ENCODE data around the gene TMED7.
"Not testable (repeated sequence)": the region's sequence is repeated elsewhere in the genome, so short reads cannot be mapped to it uniquely, and the experiment has no call there.

Gene TMED7

DNA sequence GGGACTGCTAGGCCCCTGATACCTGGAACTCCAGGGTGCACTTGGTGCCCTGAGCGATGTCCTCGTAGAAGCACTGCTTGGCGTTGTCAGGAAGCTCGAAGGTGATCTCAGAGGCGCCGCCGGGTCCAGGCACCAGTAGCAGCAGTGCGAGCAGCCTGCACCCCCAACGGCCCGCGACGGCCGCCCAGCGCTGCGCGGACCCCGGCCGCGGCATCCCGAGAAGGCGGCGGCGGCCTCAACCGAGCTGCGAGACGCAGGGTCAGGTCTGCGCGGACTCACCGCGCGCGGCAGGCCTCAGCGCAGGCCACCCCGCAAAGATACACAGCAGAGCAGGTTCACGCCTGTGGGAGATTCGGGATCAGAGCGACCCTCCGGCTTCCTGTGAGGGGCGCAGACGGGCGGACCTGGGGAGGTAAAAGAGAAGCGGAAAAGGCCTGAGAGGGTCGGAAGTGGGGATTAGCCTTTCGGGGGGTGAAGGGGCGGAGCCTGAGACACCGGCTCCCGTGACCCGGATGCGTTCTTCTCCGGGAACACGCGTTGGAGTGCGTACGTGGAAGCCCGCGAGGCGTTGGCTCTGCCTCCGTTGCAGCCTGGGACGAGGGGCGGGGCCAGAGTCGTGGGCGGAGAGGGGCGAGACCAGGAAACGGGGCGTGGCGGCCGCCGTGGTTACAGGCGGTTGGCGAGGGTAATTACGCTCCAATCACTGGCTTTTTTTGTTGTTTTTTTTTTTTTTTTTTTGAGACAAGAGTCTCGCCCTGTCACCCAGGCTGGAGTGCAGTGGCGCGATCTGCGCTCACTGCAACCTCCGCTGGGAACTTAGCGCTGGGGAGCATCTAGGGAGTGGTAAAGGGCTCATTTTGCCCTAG, at the start of gene TMED7:
Gene TMED7 (minus strand): TSS at position 458 of the 866 bp plus-strand sequence. CDS start 244 bp downstream, at position 214.
- DNase-seq, result peak; percentile 96

DNA sequence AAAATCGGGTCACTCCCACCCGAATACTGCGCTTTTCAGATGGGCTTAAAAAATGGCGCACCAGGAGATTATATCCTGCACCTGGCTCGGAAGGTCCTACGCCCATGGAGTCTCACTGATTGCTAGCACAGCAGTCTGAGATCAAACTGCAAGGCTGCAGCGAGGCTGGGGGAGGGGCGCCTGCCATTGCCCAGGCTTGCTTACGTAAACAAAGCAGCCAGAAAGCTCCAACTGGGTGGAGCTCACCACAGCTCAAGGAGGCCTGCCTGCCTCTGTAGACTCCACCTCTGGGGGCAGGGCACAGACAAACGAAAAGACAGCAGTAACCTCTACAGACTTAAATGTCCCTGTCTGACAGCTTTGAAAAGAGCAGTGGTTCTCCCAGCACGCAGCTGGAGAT, 48.9 kb upstream of the TMED7 start:
- not testable (repeated sequence) for DNase-seq

DNA sequence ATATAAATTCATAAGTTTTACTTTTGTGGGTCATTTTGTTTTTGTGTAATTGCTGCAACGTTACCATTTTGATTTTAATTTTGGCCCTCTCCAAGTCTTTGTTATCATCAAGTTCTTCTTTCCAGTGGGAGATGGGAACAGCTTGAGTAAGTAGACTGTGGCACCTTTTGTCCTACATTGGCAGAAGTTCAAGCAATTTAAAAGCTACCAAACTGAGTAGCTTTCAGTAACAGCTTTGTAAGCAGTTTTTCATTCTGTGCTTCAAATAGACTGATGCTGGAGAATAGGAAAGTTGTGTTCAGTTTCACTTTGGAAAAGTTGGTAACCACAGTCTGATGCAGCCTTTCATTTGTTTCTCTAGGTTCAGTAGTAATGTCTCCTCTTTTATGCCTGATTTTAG, 47.8 kb upstream of the TMED7 start:
- DNase-seq, result no peak

DNA sequence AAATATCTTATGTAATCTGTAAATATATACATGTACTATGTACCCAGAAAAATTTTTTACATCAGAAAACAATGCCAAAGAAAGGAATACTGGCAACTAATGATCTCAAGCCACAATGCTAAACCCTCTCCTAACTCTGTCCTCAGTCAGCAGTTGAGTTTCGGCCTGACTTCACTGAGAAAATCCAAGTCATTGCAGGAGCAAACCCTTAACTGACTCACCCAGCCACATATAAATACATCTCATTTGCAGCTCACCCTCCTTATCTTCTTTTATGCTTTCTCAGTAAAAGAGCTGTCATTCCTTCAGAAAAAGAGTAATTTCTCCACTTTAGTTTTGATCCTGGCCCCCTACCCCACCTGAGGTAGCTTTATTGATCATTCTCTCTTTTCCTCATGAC, 46.1 kb upstream of the TMED7 start:
- no peak for DNase-seq

DNA sequence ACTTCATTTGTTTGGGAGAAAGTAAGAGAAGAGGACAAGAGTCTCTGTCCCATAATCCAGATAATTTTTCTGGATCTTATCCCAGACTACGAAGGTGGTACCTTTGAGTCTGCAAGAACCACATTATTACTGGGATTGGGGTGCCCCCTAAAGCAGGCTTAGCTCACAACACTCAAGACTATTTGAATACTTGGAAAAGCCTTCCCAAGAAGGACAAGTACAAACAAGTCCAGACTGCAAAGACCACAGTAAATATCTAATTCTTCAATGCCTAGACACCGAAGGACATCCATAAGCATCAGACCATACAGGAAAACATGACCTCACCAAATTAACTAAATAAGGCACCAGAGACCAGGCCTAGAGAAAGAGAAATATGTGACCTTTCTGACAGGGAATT, 40.2 kb upstream of the TMED7 start:
- DNase-seq, result no peak

DNA sequence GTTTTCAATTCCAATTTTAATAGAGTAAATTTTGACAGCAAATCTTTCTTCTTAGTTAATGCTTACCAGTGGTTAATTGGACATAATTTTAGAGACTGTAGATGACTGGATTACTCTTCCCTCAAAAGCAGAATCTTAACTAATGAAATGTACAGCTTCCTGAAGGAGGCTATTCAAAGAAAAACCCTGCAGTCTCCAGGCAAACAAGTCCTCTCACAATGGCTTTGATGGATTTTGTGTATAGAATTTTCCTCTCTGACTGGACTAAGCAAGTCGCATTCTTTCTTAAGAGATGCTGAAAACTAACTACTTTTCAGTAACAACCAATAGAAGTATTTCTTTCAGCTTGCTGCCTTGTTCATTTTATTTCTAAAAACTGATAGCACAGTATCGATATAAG, 35.7 kb upstream of the TMED7 start:
- no peak for DNase-seq

DNA sequence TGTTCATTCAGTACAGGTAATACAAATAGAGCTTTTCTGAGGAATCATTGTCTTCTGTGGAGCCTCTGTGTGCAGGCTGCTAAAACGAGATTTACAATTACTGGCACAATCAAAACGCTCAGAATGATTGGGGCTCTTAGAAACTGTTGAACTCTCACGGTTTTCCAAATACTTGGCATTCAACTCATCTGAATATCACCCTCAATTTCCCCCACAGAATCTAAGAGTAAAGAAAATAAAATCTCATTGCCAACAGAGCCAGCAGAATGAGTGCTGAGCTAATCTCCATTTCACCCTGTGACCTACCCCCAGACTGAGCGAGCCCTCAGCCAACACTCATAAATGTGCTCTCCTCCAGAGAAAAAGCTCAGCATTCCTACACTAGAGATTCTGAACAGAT, 35.3 kb upstream of the TMED7 start:
- no peak for DNase-seq

DNA sequence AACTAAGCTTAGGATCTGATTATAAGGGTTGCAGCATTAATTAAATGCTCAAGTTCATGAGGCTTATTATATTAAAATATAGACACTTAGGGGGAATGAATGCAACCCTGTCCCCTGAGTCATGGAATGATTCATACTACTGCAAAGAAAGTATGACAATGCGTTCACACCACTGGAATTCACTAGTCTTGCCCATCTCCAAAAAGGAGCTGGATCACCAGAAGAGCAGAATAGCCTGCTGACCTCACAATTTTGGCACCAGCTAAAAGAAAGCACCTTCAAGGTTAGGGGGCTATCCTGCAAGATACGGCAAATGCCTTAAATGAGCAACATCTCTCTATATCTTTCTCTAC, 32.0 kb upstream of the TMED7 start:
- DNase-seq, result no peak

DNA sequence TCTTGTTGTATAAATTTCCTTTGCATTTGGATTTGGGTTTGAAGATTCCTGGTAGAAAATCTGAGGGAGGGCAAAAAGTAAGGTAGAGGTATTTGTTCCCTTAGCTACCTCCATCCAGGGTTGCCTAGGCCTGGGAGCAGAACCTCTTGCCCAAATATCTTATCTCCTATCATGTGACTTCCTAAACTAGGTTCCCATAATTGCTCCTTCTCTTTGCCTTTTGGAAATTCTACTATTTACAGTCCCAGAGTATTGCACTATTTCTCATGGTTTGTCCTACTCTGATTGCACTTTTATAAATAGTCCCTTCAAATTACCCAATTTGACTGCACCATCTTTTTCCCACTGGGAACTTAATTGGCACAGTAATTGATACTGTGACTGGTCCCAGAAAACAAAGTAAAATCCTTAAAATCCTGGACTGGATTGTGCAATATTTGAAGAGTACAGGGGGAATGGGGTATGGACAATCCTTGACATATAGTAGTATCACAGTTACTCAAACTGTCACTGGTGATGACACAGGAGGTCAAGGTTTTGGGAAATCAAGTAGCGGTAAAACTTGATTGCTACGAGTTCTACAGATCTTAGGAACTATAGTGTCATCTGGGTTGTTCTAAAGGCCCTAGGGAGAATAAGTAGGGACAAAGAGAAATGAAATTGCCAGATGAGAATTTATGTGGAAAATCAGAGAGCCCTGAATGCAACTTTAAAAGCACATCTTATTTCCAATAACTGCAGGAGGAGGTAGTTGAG, 31.5 kb upstream of the TMED7 start:
- no peak for DNase-seq

DNA sequence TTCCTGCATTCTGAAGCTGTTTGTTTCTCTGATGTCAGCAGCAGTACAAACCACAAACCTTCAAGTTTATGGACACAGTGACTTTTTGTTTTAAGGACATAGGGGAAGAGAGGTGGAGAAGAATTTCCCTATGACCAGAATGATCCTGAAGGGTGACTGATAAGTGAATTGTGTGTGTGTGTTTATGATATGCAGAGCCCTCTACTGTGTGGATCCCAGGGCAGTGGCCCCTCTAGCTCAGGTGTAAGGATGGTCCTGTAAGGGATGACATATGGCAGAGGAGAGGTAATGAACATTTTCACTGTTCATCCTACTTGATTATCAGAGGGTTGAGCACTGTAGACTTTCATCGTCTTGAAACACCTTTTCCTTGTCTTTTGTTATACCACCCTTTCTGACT, 30.6 kb upstream of the TMED7 start:
- no peak for DNase-seq

DNA sequence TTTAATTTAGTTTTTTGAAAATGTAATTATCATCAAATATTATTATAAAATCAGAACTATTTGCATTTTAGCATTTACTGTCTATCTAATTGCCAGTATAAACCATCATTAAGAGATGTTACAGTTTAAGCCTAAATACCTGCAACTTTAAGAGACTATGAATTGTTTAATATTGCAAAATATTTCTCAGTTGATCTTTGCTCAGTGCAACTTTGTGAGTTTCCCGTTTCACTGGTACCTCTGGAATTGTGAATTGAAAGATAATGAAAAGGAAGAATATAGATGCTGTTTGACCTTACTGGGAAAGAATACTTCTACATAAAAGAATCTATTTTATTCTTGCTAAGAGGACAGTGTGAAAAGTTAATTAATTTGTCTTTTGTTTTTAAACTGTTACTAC, 30.2 kb upstream of the TMED7 start:
- no peak for DNase-seq

DNA sequence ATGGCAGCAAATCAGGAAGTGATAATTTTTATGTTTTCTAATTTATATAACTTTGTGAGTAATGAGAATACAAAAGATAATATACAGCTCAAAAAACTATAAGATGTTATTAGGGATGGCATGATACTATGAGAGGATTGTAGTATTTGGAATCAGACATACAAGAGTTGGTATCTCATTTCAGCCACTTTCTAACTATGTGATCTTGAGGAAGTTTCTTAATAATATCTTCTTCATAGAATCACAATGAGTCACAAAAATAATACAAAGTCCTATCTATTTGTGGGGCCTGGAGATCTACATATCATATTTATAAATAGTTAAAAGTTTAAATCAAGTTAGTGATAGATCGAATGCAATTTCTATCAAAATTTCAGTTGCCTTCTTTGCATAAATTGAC, 23.7 kb upstream of the TMED7 start:
- DNase-seq, result no peak

DNA sequence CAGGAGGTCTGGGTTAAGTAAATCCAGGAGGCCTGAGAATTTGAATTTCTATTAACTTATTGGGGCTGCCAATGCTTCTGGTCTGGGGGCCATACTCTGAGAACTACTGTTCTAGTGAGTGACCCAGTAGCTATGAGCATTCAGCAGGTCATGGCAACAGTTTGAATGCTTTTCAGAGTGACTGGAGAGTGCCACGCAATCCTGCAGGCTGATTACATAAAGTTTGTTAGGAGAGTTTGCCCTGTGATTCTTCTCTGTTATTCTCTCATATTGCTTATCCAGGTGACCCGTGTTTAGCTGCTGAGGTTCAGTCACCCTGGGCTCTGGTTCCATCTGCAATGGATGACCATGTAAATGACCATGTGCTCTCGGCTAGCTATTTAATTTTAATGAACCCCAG, 22.2 kb upstream of the TMED7 start:
- no peak for DNase-seq

DNA sequence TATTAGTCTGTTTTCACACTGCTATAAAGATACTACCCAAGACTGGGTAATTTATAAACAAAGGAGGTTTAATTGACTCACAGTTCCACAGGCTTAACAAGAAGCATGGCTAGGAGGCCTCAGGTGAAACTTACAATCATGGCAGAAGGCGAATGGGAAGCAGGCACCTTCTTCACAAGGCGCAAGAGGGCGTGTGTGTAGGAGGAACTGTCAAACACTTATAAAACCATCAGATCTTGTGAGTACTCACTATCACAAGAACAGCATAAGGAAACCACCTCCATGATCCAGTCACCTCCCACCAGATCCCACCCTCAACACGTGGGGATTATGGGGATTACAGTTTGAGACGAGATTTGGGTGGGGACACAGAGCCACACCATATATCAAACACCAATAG, 19.6 kb upstream of the TMED7 start:
- not testable (repeated sequence) for DNase-seq

DNA sequence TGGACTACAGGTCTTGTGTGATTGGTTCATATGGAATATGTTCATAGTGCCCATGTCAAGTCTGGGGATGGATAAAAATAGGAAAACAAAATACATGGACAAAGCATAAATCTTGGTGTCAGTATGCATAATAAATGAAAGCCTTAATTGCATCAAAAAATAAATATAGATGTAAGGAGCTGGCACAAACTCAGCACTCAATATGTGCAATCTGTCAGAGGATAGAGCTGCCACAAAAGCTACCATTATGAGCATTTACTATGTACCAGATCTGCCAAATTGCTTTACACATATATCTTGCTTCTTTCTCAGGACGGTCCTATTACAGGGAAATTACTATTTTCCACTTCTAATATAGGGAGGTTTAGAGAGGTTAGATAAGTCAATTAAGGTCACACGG, 18.2 kb upstream of the TMED7 start:
- no peak for DNase-seq

DNA sequence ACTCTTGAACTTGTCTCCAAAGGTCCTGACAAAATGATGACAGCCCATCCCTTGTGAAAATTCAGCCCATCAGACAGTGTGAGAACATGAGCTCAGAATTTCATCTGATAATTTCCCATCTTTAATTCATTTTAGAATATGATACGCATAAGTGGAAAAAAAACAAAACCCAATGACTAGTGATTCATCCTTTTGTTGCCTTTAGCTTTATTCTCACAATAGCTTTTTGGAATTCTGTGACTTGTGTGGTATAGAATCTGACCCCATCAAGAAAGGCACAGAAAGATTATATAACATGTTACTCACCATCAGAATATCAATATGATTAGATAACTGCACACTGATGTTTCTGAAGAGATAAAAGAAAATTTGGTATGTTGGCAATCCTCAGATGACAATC, 16.1 kb upstream of the TMED7 start:
- no peak for DNase-seq

DNA sequence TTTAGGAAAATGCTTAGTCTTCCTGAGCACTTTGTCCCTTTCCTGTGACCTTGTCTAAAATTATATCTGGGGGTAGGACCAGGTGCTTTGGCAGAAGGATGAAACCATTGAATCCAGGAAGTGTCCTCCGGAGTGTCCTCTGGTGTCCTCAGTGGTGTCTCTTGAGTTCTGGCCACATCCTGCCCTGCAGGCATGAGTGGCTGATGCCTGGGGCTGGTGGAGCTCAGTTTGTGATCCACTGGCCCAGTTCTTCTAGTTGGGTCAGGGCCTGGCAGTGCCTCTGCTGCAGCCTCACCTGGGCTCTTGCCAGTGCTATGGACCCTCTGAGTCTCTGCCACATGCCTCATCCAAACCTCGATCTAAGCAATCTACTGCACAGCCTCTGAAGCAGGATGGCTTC, 14.4 kb upstream of the TMED7 start:
- DNase-seq, result no peak

DNA sequence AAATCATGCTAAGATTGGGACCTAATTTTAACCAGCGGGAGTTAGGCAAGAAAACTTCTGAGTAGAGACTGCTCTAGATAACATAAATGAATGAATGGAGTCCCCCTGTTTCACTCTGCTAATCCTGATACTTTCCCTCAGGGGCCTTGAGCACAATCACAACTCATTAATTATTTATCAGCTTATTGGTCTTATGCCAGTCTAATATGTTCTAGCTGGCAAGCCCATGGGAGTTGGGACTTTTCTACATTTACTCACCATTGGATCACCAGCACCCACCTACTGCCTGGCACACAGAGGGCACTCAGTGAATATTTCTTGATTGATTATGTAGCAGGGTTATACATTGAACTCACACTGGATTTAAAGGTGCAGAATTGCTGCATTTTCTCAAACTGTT, 13.5 kb upstream of the TMED7 start:
- no peak for DNase-seq

DNA sequence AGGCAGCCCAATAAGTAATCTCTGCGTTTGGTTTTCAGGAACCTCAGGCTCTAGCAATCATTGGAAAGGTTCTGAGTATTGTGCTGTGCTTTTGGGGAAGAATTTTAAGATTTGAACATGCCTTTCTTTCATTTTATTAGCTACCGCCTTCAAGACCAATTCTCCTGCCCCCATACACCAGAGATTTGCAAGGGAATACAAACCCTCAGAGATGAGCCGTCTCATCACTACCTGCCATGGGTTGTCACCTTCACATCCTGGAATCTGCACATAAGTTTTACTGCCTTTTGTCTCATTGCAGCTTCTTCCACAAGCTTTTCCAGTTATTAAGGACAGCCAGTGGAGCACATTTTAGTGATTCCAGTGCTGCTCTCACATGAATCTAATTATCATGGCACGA, 11.7 kb upstream of the TMED7 start:
- no peak for DNase-seq

DNA sequence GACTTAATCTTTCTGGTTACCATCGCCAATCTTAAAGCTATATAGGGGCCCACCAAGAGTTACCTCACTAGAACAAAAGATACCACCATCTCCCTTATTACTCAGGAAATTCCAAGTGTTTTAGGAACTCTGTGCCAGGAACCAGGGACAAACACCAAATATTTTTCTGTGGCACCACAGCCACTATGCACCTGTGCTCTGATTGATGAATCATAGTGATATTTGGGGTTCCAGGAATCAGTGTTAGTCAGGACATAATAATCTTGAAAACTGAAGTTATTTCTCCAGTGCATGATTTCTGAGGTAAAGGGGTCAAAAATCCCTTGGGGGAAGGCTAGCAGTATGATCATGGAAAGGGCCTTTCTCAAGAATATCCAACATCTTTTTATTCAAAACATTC, 10.2 kb upstream of the TMED7 start:
- no peak for DNase-seq

DNA sequence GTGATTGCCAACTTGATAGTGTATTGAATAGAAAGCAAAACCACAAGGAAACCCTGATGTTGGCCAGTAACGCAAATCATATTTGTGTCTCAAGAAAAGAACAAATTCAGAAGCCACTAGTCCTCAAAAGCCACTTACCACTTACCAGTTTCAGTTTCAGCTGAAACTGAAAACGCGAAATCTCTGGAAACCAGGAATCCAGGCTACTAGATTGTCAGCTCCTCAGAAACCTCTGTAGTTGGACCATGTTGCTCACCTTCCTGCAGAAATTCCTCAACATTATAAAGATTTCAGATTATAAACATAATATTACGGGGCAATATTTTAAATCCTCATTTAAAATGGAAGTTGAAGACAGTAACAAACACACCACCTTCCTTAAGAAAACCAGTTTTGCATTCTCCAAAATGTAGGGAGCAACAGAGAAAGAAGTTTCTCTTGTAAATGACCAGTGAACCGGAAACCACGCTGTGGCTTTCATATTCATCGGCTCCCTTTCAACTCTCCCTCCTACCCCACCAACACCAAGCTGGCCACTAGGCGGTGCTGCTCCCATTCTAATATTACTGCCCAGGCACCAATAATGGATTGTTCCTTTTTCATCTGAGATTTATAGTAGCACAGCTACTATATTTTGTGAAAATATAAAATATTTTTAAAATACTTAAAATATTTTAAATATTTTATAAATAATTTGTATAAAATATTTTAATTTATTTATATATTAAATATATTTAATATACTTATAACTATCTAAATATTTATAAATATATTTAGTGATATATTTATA, 8.7 kb upstream of the TMED7 start:
- DNase-seq, result peak; percentile 39

DNA sequence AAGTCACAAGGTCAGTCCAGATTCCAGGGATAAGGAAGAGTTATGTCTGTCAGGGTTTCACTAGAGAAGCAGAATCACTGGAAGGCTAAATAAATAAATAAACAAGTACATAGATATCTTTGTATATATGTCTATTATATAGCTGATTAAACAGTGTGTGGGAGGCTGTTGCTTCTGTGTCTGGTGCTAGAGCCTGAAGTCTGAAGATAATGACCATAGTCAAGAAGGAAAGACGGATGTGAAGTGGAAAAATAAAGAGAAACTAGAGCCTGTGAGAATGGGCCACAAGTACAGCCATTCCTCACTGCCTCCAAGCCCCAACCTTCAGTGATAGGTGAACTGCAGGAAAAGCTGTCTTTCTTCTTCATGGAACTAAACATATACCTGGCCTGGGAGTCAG, 4.1 kb upstream of the TMED7 start:
- DNase-seq, result no peak

DNA sequence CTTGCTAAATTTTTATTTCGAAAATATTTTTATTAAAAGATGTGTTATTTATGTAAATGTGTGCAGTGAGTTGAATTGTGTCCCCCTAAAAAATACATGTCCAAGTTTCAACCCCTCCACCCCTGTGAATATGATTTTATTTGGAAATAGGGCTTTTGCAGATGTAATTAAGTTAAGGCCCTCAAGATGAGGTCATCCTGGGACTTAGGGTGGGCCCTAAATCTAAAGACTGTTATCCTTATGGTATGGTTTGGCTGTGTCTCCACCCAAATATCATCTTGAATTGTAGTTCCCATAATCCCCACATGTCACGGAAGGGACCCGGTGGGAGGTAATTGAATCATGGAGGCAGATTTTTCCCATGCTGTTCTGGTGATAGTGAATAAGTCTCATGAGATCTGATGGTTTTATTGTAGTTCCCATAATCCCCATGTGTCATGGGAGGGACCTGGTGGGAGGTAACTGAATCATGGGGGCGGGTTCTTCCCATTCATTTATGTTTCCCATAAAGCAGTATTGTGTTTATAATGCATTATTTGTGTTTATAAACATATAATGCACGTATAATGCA, 1.5 kb upstream of the TMED7 start:
- DNase-seq, result no peak

All from DMS 273 treated with DMSO at 0.1 percent for 48 hours (cell line).